ENCODE results near the gene TRIP13.

Gene TRIP13

DNA sequence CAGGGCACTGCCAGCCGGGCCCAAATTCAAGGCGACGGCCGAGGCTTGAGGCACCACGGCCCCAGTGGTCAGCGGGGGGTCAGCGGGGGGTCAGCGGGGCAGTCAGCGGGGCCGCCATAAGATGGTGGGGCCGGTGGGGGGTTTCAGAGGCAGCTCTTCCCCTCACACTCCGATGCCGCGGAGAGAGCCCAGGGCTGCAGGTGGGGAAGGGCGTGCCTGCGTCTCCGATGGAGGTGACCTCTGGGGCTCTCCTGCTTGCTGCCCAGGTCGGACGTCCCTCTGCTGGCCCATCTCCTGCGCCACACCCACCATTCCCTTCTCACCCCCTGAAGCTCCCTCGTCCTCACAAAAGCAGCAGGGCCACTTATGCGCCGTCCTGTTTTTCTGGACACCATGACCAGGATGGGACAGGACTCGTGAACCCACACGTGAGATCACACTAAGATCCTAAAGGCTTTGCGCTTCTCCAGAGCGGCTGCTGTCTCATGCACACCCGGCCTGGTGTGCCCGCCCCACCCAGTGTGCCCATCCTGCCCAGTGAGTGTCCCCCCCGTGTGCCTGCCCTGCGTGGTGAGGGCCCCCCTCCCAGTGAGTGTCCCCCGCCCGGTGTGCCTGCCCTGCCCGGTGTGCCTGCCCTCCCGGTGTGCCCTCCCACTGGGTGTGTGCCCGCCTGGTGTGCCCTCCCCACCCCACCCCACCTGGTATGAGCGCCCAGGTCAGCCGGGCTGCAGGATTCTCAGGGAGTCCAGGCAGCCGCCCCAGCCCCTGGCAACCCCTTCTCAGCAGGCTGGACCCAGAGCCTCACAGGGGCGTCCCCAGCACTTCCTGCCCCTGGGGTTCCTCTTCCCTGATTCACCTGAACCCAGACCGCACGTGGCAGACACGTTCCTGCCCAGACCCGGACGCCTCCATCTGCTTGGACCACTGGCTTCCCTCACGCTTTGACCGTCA, 67.2 kb downstream of the TRIP13 start:
- TF ChIP-seq, protein P1, sequence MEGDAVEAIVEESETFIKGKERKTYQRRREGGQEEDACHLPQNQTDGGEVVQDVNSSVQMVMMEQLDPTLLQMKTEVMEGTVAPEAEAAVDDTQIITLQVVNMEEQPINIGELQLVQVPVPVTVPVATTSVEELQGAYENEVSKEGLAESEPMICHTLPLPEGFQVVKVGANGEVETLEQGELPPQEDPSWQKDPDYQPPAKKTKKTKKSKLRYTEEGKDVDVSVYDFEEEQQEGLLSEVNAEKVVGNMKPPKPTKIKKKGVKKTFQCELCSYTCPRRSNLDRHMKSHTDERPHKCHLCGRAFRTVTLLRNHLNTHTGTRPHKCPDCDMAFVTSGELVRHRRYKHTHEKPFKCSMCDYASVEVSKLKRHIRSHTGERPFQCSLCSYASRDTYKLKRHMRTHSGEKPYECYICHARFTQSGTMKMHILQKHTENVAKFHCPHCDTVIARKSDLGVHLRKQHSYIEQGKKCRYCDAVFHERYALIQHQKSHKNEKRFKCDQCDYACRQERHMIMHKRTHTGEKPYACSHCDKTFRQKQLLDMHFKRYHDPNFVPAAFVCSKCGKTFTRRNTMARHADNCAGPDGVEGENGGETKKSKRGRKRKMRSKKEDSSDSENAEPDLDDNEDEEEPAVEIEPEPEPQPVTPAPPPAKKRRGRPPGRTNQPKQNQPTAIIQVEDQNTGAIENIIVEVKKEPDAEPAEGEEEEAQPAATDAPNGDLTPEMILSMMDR (IDR thresholded peaks at IDR 0.05; ENCODE audit: low read depth, low read length, missing control alignments): no peak
- H3K4me3 ChIP-seq (ENCODE audit: low read depth, low read length): no peak overlapping the region
- DNase-seq (ENCODE audit: low read depth): no peak

- TF ChIP-seq, protein P1 (IDR thresholded peaks at IDR 0.05; ENCODE audit: low read depth, low read length, missing control alignments): no peak
- no peak for DNase-seq (ENCODE audit: low read depth)
- no peak overlapping the region for H3K4me3 ChIP-seq (ENCODE audit: low read depth, low read length)
Observed at GRCh38 chr5:960551-960950, 67.9 kb downstream of the TRIP13 start.

- TF ChIP-seq, protein P1 (IDR thresholded peaks at IDR 0.05; ENCODE audit: low read depth, low read length, missing control alignments): no peak
- no peak overlapping the region for H3K4me3 ChIP-seq (ENCODE audit: low read depth, low read length)
- no peak for DNase-seq (ENCODE audit: low read depth)
Observed at GRCh38 chr5:961002-961710, 68.5 kb downstream of the TRIP13 start.

DNA sequence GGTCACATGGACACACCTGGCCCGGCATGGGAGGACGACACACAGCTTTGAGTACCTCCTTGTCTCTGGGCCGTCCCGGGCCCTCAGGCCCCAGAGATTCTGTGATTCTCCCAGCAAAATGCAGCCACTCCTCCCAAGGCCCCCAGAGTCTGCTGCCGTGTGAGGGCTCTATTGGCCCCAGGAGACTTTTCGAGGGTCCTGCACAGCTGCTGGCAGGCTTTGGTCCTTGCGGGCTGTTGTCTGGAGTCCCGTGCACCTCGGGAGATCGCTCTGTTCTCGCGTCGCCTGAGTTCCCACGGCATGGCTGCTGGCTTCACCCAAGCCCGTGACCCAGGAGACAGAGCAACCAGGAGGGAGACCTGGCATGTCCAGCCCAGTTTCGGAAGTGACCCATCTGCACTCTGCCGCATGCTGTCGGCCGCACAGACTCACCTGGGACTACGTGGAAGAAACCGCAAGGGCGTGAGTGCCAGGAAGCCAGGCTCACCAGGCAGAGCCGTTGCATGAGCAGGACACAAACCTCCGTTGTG, 69.1 kb downstream of the TRIP13 start:
- TF ChIP-seq, protein P1 (IDR thresholded peaks at IDR 0.05; ENCODE audit: low read depth, low read length, missing control alignments): no peak
- no peak overlapping the region for H3K4me3 ChIP-seq (ENCODE audit: low read depth, low read length)
- DNase-seq (ENCODE audit: low read depth): no peak

- TF ChIP-seq, protein P1 (IDR thresholded peaks at IDR 0.05; ENCODE audit: low read depth, low read length, missing control alignments): no peak
- H3K4me3 ChIP-seq (ENCODE audit: low read depth, low read length): no peak overlapping the region
- no peak for DNase-seq (ENCODE audit: low read depth)
Observed at GRCh38 chr5:962386-962785, 69.7 kb downstream of the TRIP13 start.

DNA sequence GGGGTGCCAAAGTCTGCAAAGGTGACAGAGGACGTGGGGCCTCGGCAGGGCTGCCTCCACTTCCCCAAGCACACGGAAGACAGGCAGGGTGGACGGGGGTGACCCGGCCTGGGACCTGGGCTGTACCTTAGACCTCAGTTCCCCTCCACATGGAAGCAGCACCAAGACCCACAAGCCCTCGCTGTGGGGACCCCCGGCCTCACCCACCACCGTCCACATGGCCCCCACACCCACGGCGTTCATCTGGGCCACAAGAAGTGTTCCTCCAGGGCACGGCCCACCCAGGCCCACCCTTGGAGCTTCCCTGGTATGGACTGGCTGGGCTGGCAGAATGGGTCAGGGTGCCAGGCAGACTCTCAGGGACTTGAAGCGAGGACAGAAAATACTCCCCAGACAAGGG, 70.1 kb downstream of the TRIP13 start:
- no peak for DNase-seq (ENCODE audit: low read depth)
- TF ChIP-seq, protein P1 (IDR thresholded peaks at IDR 0.05; ENCODE audit: low read depth, low read length, missing control alignments): no peak
- H3K4me3 ChIP-seq (ENCODE audit: low read depth, low read length): no peak overlapping the region

Measured in GM12864 (cell line).